ENCODE results near the gene ZNF619.

ZNF619 gene

DNA sequence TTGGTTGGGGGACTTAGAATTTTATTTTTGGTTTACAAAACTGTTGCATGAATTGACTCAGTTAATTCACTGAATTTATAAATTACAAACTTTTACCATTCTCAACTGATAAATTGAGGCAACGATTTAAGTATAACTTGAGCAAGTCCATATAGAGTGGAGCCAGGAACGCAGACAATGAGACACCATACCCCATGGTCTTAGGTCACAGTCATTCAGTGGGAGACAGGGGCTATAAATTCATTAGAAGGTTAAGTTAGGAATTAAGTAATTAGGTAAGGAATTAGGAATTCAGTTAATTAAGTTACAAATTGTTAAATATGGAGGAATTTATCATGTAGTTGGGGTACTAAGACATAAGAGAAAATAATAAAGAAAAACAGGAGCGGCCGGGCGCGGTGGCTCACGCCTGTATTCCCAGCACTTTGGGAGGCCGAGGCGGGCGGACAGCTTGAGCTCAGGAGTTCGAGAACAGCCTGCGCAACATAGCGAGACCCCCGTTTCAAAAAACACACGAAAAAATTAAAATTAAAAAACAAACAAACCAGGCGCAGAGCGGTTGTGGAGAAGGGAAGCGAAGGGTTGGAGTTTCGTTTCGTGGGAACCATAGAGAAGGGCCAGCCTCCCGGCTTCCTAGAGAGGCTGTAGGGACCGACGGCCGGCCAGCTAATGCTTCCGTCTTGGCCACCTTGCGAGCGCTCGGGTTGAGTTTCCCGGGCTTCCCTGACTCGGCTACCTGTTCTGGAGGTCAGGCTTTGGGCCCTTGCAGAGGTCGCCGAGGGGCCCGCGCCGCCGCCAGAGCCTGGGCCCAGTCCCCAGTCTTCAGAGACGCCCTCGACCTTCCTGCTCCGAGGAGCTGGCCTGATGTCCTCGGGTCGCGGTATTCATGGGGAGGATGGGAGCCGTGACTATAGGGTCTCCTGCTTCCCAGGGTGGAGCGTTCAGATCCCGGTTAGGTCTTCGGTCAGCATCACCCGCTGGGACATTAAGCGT, at the start of gene ZNF619:
ZNF619 (plus strand) TSS at position 645 of the 993 bp plus-strand sequence. CDS start 858 bp downstream, outside the sequence.
- H3K9ac ChIP-seq (ENCODE audit: low read depth, low read length), result peak within 1 kb of the TSS; percentile 58
- no peaks in the 10 kb centered on the region for H3K27me3 ChIP-seq (ENCODE audit: control insufficient read depth, insufficient read depth, low read length)
- H3K4me1 ChIP-seq (ENCODE audit: control insufficient read depth, insufficient read depth, low read length), result peaks cover 4% of the 10 kb centered on the region
- no peaks in the 10 kb centered on the region for H3K9me3 ChIP-seq (ENCODE audit: control insufficient read depth, insufficient read depth, low read length)
- peak within 1 kb of the TSS; percentile 62 for H3K4me3 ChIP-seq (ENCODE audit: low read depth, low read length)
- H3K36me3 ChIP-seq (ENCODE audit: control insufficient read depth, insufficient read depth, low read length), result no peaks in the 10 kb centered on the region

DNA sequence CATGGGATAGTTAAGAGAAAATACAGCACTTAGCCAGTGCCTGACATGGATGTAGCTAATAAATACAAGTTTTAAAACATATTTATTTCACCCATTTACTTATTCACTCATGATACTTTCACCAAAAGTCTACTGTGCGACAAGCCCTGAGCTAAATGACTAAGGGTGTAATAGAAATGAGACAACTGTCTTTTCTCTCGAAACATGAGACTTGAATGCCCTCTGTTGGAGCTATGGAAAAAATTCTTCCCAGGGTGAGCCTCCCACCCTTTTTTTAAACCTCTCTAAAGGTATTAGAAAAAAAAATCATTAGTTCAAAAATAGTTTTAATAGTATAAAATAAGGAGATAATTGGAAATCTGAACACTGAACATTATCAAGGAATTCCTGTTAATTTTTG, 44.1 kb upstream of the ZNF619 start:
- Histone ChIP-seq H3K27me3 (ENCODE audit: control insufficient read depth, insufficient read depth, low read length) (no peaks in the 10 kb centered on the region), H3K36me3 (ENCODE audit: control insufficient read depth, insufficient read depth, low read length) (no peaks in the 10 kb centered on the region), H3K4me3 (ENCODE audit: low read depth, low read length) (no peak overlapping the region), H3K9ac (ENCODE audit: low read depth, low read length) (no peak overlapping the region), H3K4me1 (ENCODE audit: control insufficient read depth, insufficient read depth, low read length) (no peaks in the 10 kb centered on the region), H3K9me3 (ENCODE audit: control insufficient read depth, insufficient read depth, low read length) (no peaks in the 10 kb centered on the region)

DNA sequence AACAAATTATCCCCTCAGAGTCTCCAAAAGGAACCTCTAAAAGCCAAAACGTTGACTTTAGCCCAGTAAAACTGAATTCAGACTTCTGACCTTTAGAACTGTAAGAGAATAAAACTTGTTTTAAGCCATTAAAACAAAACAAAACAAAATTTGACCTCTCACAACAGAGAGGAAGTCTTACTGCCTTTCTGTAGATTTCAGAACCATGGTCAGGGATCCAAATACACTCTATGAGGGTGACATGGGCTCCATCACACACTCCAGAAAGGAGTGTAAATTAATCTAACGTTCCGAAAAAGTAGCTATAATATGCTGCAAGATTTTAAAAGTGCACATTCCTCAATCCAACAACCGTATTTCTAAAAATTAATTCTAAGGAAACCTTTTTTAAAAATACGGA, 39.0 kb upstream of the ZNF619 start:
- Histone ChIP-seq H3K27me3 (ENCODE audit: control insufficient read depth, insufficient read depth, low read length) (no peaks in the 10 kb centered on the region), H3K36me3 (ENCODE audit: control insufficient read depth, insufficient read depth, low read length) (no peaks in the 10 kb centered on the region), H3K9me3 (ENCODE audit: control insufficient read depth, insufficient read depth, low read length) (no peaks in the 10 kb centered on the region), H3K4me3 (ENCODE audit: low read depth, low read length) (no peak overlapping the region), H3K9ac (ENCODE audit: low read depth, low read length) (no peak overlapping the region), H3K4me1 (ENCODE audit: control insufficient read depth, insufficient read depth, low read length) (no peaks in the 10 kb centered on the region)

DNA sequence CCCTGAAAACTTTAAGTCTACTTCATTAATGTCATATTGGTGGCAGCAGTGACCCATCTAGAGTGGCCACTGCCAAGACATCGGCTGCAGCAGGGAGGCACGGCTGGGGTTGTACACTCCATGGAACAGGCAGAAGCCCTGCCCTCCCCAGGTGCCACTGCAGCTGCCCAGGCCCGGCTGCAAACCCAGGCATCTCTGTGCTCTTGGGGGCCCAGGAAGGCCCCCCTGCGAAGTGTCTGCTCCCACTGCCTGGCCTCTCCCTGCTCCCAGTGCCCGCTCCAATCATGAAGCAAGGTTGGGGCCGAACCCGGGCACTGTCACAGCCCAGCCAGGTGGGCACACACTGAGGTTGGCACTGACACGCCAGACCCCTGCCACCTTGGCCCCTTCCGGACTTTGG, 31.9 kb upstream of the ZNF619 start:
- Histone ChIP-seq H3K4me1 (ENCODE audit: control insufficient read depth, insufficient read depth, low read length) (no peaks in the 10 kb centered on the region), H3K27me3 (ENCODE audit: control insufficient read depth, insufficient read depth, low read length) (no peaks in the 10 kb centered on the region), H3K4me3 (ENCODE audit: low read depth, low read length) (no peak overlapping the region), H3K9ac (ENCODE audit: low read depth, low read length) (no peak overlapping the region), H3K9me3 (ENCODE audit: control insufficient read depth, insufficient read depth, low read length) (no peaks in the 10 kb centered on the region), H3K36me3 (ENCODE audit: control insufficient read depth, insufficient read depth, low read length) (no peaks in the 10 kb centered on the region)

DNA sequence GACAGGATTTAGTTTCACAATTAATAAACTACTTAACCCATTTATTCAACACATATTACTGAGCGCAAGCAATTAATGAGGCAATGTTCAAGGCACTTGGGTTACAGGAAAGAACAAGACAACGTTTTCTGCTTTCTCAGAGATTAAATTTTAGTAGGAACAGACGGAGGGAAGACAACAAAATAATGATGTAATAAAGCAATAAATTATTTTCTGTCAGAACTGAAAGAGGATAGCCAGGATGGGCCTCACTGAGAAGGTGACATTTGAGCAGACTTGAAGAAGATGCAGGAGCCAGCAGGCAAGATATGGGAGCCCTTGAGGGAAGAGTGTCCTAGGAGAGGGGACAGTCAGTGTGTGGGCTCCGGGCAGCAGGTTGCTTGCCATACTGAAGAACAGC, 31.0 kb upstream of the ZNF619 start:
- Histone ChIP-seq H3K9ac (ENCODE audit: low read depth, low read length) (no peak overlapping the region), H3K9me3 (ENCODE audit: control insufficient read depth, insufficient read depth, low read length) (no peaks in the 10 kb centered on the region), H3K36me3 (ENCODE audit: control insufficient read depth, insufficient read depth, low read length) (no peaks in the 10 kb centered on the region), H3K27me3 (ENCODE audit: control insufficient read depth, insufficient read depth, low read length) (no peaks in the 10 kb centered on the region), H3K4me1 (ENCODE audit: control insufficient read depth, insufficient read depth, low read length) (no peaks in the 10 kb centered on the region), H3K4me3 (ENCODE audit: low read depth, low read length) (no peak overlapping the region)

DNA sequence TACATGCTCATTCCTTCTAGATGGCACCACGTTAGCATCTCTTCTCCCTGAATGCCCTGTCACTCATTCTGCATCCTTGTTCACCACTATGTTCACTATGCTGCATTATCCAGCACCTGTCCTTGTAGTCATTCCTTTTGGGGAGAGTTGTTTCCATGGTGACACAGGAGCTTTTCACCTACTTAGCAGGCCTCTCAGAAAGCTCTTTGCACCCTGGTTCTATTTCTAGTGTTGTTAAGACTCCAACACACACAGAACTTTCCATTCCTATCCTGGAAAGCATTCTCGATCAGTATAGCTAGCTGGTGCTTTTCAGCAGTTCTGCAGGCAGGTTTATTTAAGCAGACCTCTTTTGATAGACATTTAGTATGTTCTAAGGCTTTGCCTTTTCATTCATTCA, 26.5 kb upstream of the ZNF619 start:
- no peak overlapping the region for H3K9ac ChIP-seq (ENCODE audit: low read depth, low read length)
- no peaks in the 10 kb centered on the region for H3K4me1 ChIP-seq (ENCODE audit: control insufficient read depth, insufficient read depth, low read length)
- H3K27me3 ChIP-seq (ENCODE audit: control insufficient read depth, insufficient read depth, low read length), result no peaks in the 10 kb centered on the region
- H3K4me3 ChIP-seq (ENCODE audit: low read depth, low read length), result no peak overlapping the region
- no peaks in the 10 kb centered on the region for H3K9me3 ChIP-seq (ENCODE audit: control insufficient read depth, insufficient read depth, low read length)
- no peaks in the 10 kb centered on the region for H3K36me3 ChIP-seq (ENCODE audit: control insufficient read depth, insufficient read depth, low read length)

- Histone ChIP-seq H3K4me1 (ENCODE audit: control insufficient read depth, insufficient read depth, low read length) (no peaks in the 10 kb centered on the region), H3K9me3 (ENCODE audit: control insufficient read depth, insufficient read depth, low read length) (no peaks in the 10 kb centered on the region), H3K36me3 (ENCODE audit: control insufficient read depth, insufficient read depth, low read length) (no peaks in the 10 kb centered on the region), H3K27me3 (ENCODE audit: control insufficient read depth, insufficient read depth, low read length) (no peaks in the 10 kb centered on the region), H3K4me3 (ENCODE audit: low read depth, low read length) (no peak overlapping the region), H3K9ac (ENCODE audit: low read depth, low read length) (no peak overlapping the region)
These were observed 25.4 kb upstream of the ZNF619 start for GRCh38 chr3:40451551-40451950.

GRCh38 chr3:40452057-40452456, 24.9 kb upstream of the ZNF619 start:
- no peaks in the 10 kb centered on the region for H3K27me3 ChIP-seq (ENCODE audit: control insufficient read depth, insufficient read depth, low read length)
- no peaks in the 10 kb centered on the region for H3K4me1 ChIP-seq (ENCODE audit: control insufficient read depth, insufficient read depth, low read length)
- no peaks in the 10 kb centered on the region for H3K9me3 ChIP-seq (ENCODE audit: control insufficient read depth, insufficient read depth, low read length)
- peak overlapping the region; percentile 94 for H3K4me3 ChIP-seq (ENCODE audit: low read depth, low read length)
- H3K36me3 ChIP-seq (ENCODE audit: control insufficient read depth, insufficient read depth, low read length), result no peaks in the 10 kb centered on the region
- no peak overlapping the region for H3K9ac ChIP-seq (ENCODE audit: low read depth, low read length)

- Histone ChIP-seq H3K4me1 (ENCODE audit: control insufficient read depth, insufficient read depth, low read length) (no peaks in the 10 kb centered on the region), H3K36me3 (ENCODE audit: control insufficient read depth, insufficient read depth, low read length) (no peaks in the 10 kb centered on the region), H3K4me3 (ENCODE audit: low read depth, low read length) (peak overlapping the region; percentile 94), H3K27me3 (ENCODE audit: control insufficient read depth, insufficient read depth, low read length) (no peaks in the 10 kb centered on the region), H3K9ac (ENCODE audit: low read depth, low read length) (peak overlapping the region; percentile 84), H3K9me3 (ENCODE audit: control insufficient read depth, insufficient read depth, low read length) (no peaks in the 10 kb centered on the region)
These were observed 24.4 kb upstream of the ZNF619 start for GRCh38 chr3:40452562-40452875.

DNA sequence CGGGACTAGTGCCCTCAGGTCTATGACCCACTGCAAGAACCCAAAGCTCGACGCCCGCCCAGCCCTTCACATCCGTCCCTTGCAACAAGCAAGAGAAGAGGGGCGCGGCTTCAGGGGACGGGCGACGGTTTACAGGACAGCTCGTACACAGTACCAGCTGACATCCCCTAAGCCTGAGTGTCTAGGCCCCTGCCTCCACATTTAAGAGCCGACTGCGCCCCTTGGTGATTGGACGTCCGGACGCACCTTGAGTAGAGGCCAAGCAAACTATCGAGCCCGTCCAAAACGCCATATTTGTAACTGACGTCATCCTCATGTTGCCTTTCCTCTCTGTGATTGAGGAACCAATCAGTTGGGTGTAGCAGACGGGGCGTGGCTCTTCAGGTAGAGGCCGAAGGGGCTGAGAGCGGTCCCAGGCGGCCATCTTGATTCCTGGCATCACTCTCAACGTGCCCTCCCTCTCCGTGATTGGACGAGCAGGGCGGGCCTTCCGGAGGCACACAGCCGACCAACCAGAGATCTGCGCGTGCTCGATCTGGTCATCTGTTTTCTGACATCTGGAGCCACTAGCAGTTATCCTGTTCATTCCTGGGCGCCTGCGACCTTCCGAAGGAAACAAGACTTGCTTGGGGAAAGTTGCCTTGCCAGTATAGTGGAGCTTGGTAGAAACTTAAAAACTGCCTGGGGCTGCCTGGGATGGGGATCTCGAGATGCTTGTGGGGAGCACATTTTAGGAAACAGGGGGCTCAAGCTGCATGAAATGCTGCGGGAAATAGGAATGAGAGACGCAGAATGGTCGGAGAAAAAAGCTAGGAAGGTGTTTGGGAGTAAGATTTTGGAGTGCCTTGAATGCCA, 23.8 kb upstream of the ZNF619 start:
- no peaks in the 10 kb centered on the region for H3K9me3 ChIP-seq (ENCODE audit: control insufficient read depth, insufficient read depth, low read length)
- peak overlapping the region; percentile 84 for H3K9ac ChIP-seq (ENCODE audit: low read depth, low read length)
- peaks cover 2% of the 10 kb centered on the region for H3K4me1 ChIP-seq (ENCODE audit: control insufficient read depth, insufficient read depth, low read length)
- no peaks in the 10 kb centered on the region for H3K36me3 ChIP-seq (ENCODE audit: control insufficient read depth, insufficient read depth, low read length)
- H3K27me3 ChIP-seq (ENCODE audit: control insufficient read depth, insufficient read depth, low read length), result no peaks in the 10 kb centered on the region
- H3K4me3 ChIP-seq (ENCODE audit: low read depth, low read length), result peak overlapping the region; percentile 94

DNA sequence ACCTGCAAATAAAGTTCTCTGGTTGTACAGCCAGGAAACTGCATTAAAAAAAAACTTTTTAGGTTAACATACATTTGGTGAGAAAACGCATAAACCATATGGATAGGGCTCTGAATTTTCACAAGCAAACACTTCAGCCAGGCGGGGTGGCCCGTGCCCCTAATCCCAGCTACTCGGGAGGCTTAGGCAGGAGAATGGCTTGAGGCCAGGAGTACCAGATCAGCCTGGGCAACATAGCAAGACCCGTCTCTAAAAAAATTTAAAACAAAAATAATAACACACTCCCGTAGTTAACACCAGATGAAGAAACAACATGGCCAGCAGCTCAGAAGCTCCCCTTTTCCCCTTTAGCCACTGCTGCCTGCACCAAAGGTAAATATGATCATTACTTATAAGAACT, 23.0 kb upstream of the ZNF619 start:
- H3K4me1 ChIP-seq (ENCODE audit: control insufficient read depth, insufficient read depth, low read length), result peaks cover 6% of the 10 kb centered on the region
- H3K36me3 ChIP-seq (ENCODE audit: control insufficient read depth, insufficient read depth, low read length), result peaks cover 8% of the 10 kb centered on the region
- H3K9me3 ChIP-seq (ENCODE audit: control insufficient read depth, insufficient read depth, low read length), result no peaks in the 10 kb centered on the region
- peak overlapping the region; percentile 70 for H3K4me3 ChIP-seq (ENCODE audit: low read depth, low read length)
- no peak overlapping the region for H3K9ac ChIP-seq (ENCODE audit: low read depth, low read length)
- H3K27me3 ChIP-seq (ENCODE audit: control insufficient read depth, insufficient read depth, low read length), result no peaks in the 10 kb centered on the region
